ENCODE measurements around the gene GJA9.
A peak's percentile ranks its signal among the peaks of the same experiment; 100 is the strongest.
"Not testable (repeated sequence)": the region's sequence is repeated elsewhere in the genome, so short reads cannot be mapped to it uniquely, and the experiment has no call there.

The GJA9 gene

DNA sequence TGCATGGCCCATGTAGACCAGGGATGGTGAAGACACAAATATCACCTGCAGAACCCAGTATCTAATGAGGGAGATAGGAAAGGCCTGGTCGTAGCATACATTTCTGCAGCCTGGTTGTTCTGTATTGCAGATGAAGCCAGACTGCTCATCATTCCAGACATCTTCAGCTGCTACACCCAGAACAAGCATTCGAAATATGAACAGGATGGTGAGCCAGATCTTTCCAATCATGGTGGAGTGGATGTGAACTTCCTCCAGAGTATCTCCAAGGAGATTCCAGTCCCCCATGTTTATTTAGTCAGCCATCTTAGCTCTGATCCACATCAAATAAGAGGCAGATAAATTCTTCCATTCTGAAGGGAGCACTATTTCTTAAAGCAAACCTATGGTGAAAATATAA is 5.6 kb downstream of the GJA9 start:
- DNase-seq (ENCODE audit: extremely low read depth in 1 of 2, low read depth in 1 of 2): no peak

DNA sequence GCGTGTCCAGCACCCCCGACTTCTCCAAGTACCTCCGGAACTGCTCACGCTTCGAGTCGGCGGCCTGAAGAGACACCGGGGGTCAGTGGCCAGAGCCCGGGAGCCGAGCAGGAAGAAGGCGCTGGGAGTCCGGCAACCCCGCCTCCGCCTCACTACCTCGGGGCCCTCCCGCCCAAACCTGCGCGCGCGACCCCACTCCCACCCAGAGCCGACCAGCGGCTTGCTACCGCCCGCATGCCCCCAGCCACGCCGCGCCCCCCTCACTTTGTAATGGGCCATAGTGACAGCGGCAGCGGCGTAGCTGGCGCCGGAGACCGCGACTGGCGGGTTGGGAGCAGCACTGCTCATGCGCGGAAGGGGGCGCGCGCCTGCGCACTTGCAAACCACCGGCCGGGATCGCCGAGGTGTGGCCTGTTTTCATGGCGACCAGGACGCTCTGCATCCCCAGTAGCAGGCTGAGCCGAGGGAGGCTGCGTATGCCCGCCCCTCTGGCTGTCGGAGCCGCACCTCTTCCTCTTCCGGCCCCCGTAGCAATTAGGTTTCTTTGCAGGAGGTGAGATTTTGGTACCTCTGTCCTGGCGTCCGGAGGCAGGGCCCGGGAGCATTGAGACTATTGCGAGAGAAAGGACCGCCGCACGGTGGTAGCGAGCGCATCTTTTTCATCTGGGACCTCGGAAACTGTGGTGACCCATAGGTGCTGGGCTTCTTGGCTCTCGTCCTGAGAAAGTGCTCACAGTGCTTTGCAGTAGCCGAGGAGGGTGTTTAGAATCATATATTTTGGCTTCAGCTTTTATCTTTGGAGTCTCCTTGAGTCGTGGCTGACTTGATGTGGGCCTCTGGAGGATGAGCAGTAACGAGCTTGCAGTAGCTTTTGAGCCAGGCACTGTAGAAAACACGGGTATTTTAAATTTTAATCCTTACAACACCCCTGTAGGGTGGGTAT is 8.1 kb downstream of the GJA9 start, which contains the start of gene MYCBP:
Gene MYCBP, minus strand, starts transcription at position 322 of the 943 bp plus-strand sequence. Its CDS starts 43 bp downstream, at position 279.
- peak; percentile 89 to 94 for DNase-seq (ENCODE audit: extremely low read depth in 1 of 2, low read depth in 1 of 2)

DNA sequence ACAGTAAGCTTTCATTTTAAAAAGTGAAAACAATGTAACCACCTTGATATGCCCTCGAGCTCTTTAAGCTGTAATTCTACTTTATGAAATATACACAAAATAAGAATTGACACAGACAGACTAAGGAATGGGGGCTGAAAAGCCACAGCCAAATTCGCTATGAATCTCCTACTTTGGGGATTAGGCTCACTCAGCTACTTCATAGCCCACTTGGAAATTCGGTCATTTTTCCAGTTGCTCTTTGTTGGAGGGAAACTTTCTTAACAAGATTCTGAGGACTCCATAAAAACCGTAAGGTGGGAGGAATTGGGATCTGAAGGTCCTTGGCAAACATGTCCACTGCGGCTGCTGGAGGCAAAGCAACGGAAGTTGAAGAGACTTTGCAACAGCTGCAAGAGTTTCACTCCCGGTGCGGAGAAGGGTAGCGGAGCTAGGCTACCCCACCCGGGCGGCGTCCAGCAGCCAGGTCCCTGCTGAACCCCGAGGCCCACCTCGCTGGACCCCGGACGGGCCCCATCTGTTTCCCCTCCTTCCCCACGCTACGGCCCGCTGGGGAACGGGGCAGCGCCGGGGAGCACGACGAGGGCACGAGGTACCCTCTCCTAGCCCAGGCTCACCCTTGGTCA is 8.9 kb downstream of the GJA9 start:
- DNase-seq (ENCODE audit: extremely low read depth in 1 of 2, low read depth in 1 of 2): peak in 1 of 2 donors; percentile 19

DNA sequence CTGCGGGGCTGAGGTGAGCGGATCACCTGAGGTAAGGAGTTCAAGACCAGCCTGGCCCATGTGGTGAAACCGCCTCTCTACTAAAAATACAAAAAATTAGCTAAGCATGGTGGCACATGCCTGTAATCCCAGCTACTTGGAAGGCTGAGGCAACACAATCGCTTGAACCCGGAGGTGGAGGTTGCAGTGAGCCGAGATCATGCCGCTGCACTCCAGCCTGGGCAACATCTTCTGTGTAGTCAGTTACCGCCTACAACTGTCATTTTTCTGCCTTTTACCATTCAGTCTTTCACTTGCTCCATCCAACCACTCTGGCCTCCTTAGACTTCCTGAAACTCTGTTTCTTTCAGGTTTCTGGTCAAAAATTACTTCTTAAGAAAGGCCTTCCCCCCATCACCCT is 10.4 kb downstream of the GJA9 start:
- no peak for DNase-seq (ENCODE audit: extremely low read depth in 1 of 2, low read depth in 1 of 2)

- DNase-seq (ENCODE audit: extremely low read depth in 1 of 2, low read depth in 1 of 2): no peak
These were observed 14.2 kb downstream of the GJA9 start for GRCh38 chr1:38867208-38867607.

- no peak for DNase-seq (ENCODE audit: extremely low read depth in 1 of 2, low read depth in 1 of 2)
These were observed 16.2 kb downstream of the GJA9 start for GRCh38 chr1:38865112-38865715.

DNA sequence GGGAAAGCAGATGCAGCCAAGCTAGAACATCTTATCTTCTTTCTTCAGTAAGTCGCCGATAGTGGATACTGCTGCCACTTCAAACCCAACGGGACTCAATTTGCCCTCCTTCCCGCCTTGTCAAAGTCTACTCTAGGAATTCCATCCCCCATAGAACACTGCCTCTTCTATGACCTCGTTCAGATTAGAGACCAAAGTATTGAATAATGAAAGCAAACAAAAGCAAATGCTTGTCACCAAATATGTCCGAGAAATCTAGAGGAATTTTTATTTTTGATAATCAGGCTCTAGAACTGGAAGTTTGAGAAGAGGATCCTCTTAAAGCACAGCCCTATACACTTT is 21.0 kb downstream of the GJA9 start:
- no peak for DNase-seq (ENCODE audit: extremely low read depth in 1 of 2, low read depth in 1 of 2)

- DNase-seq (ENCODE audit: extremely low read depth in 1 of 2, low read depth in 1 of 2): peak; percentile 95 to 98
These were observed 21.6 kb downstream of the GJA9 start, which contains the start of gene RRAGC for GRCh38 chr1:38859561-38860453. Gene RRAGC, minus strand, starts transcription at chr1:38859772. Its CDS starts 126 bp downstream, at chr1:38859646.

- DNase-seq (ENCODE audit: extremely low read depth in 1 of 2, low read depth in 1 of 2): peak in 1 of 2 donors; percentile 13
These were observed 22.4 kb downstream of the GJA9 start for GRCh38 chr1:38858833-38859560.

GRCh38 chr1:38852780-38853179 is 28.6 kb downstream of the GJA9 start:
- DNase-seq (ENCODE audit: extremely low read depth in 1 of 2, low read depth in 1 of 2): no peak

DNA sequence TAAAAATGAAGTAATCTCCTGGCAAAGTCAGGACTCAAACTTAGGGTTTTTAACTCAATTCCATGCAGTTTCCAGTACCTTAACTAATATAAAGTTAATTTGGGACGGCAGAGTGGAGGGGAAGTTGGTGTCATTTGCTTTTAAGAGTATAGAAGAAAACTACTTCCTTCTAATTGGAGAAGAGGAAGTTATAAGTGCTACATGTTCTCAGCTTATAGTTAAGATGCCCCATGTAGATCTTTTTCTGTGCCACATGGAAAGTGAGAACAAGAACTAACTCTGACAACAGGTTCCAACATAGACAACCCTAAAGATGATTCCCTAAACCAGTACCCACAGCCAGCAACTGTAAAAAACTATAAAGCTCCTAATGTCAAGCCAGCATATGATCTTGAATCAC is 33.3 kb downstream of the GJA9 start:
- DNase-seq (ENCODE audit: extremely low read depth in 1 of 2, low read depth in 1 of 2): no peak

- DNase-seq (ENCODE audit: extremely low read depth in 1 of 2, low read depth in 1 of 2): no peak
These were observed 35.2 kb downstream of the GJA9 start for GRCh38 chr1:38846210-38846609.

DNA sequence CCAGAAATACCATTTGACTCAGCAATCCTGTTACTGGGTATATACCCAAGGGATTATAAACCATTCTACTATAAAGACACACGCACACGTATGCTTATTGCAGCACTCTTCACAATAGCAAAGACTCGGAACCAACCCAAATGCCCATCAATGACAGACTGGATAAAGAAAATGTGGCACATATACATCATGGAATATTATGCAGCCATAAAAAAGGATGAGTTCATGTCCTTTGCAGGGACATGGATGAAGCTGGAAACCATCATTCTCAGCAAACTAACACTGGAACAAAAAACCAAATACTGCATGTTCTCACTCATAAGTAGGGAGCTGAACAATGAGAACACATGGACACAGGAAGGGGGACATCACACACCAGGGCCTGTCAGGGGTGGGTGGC is 36.3 kb downstream of the GJA9 start:
- not testable (repeated sequence) for DNase-seq (ENCODE audit: extremely low read depth in 1 of 2, low read depth in 1 of 2)

- no peak for DNase-seq (ENCODE audit: extremely low read depth in 1 of 2, low read depth in 1 of 2)
These were observed 41.1 kb downstream of the GJA9 start for GRCh38 chr1:38840281-38840680.

DNA sequence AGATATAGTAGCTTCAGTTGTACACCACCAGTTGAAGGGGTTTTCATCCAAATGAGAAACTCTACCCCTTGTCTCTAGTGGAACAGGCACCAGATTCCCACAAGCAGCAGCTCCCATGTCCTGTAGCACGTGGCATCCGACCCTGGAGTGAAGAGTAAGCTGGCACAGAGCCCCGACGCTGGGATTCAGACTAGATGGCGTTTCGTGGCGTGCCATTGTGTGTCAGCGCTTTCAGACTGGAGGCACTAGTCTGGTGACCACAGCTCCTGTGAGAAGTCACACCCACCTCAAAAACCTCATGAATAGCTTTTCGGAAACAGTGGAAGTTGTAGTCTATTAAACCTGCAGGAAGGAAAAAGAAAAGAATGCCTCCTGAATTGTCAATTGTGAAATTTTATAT is 42.0 kb downstream of the GJA9 start:
- DNase-seq (ENCODE audit: extremely low read depth in 1 of 2, low read depth in 1 of 2): no peak

DNA sequence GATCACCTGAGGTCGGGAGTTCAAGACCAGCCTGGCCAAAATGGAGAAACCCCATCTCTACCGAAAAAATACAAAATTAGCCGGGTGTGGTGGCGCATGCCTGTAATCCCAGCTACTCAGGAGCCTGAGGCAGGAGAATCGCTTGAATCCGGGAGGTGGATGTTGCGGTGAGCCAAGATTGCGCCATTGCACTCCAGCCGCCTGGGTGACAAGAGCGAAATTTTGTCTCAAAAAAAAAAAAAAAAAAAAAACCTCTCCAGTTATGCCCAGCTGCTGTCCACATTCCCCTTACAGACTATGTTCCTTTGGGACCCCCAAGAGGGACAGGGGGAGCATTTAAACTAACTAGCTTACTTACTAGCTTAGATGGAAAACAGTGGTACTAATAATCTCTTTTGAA is 45.1 kb downstream of the GJA9 start:
- DNase-seq (ENCODE audit: extremely low read depth in 1 of 2, low read depth in 1 of 2): not testable (repeated sequence)

GRCh38 chr1:38834937-38835827 is 46.2 kb downstream of the GJA9 start:
- no peak for DNase-seq (ENCODE audit: extremely low read depth in 1 of 2, low read depth in 1 of 2)

DNA sequence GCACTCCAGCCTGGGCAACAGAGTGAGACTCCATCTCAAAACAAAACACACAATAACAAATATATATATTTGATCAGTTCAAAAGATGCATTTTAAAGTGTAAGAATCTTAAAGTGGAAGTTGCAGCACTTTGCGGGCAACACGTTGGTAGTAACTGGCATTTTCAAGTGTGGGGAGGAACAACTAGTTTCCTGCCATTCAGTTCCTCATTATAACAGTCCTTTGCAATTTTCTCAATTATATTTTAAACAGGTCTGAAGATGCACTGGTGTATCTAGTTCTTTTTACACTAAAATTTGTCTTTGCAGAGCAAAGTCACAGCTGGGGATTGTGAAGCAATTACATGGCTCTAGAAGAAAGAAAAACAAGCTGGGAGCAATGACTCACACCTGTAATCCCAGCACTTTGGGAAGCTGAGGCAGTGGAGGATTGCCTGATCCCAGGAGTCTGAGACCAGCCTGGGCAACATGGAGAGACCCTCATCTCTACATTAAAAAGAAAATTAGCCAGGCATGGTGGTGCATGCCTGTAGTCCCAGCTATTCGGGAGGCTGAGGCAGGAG is 47.1 kb downstream of the GJA9 start:
- DNase-seq (ENCODE audit: extremely low read depth in 1 of 2, low read depth in 1 of 2): no peak

DNA sequence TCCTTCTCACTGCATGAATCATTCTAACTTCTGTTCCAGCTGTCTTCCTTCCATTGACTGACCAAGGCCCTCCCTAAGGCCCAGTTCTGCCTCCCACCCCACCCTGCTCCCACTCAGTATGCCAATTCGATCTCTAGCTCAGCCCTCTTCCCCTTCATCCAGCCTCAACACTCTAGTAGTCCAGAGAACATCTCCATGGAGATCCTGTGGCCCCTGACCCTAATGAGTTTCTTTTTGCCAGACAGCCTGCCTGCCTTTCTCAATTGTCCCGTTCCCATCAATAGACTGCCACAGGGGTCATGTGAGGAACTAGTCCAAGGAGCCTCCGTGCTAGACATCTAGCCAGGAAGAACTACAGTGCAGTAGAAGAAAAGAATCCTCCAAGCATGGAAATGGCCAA is 48.2 kb downstream of the GJA9 start:
- DNase-seq (ENCODE audit: extremely low read depth in 1 of 2, low read depth in 1 of 2): no peak
